Prostate gland (tissue), 2 donors: Measurements from ENCODE around the gene RPL18A.

Experiments
- CTCF ChIP-seq, 4 experiments: fragments of 200-600 bp in 2 of 4; fragments of 450-650 bp in 2 of 4; sonication (generic) in 2 of 4; IDR thresholded peaks; 1 replicate in 3 of 4; 2 replicates in 1 of 4; pipeline ENCODE4 v1.5.1; 2016 to 2019; ENCODE audit warnings: antibody characterized with exemption in 4 of 4, mild to moderate bottlenecking in 2 of 4, moderate library complexity in 2 of 4
- POLR2A ChIP-seq: fragments of 450-650 bp; IDR thresholded peaks from one replicate; pipeline ENCODE4 v1.6.1; 2016; ENCODE audit warnings: antibody characterized with exemption, mild to moderate bottlenecking

- TF ChIP-seq POLR2A = peak; percentile 86
- TF ChIP-seq CTCF (IDR thresholded peaks at IDR 0.05) = peak; percentile 77 to 98 (median 92)
Observed at GRCh38 chr19:17859533-17860330, at the start of gene RPL18A.
